Activated naive CD8-positive, alpha-beta T cell treated with anti-CD3 and anti-CD28 coated beads, Interleukin-2, amount 50 U/mL, for 24 hours (primary cell): ENCODE data around the gene G6PC3.
"Not testable (repeated sequence)": the region's sequence is repeated elsewhere in the genome, so short reads cannot be mapped to it uniquely, and the experiment has no call there.

Experiments used
- ATAC-seq: fragments of 150-1000 bp; cut with Tn5 transposase; one replicate; pipeline ENCODE4 v1.10.0; 2021
- DNase-seq: peaks from one replicate; pipeline ENCODE4 v3.0.0; 2021
- H3K27ac Mint-ChIP-seq: one replicate; pipeline ENCODE4 v1.8.0; 2021; ENCODE audit warnings: mild to moderate bottlenecking, mixed read lengths
- H3K27me3 Mint-ChIP-seq: one replicate; pipeline ENCODE4 v1.8.0; 2021; ENCODE audit warnings: mixed read lengths
- H3K36me3 Mint-ChIP-seq: one replicate; pipeline ENCODE4 v1.8.0; 2021; ENCODE audit warnings: low read depth, mixed read lengths
- H3K4me1 Mint-ChIP-seq: one replicate; pipeline ENCODE4 v1.8.0; 2021; ENCODE audit warnings: mixed read lengths
- H3K4me3 Mint-ChIP-seq: one replicate; pipeline ENCODE4 v1.8.0; 2021; ENCODE audit warnings: mild to moderate bottlenecking, moderate library complexity, mixed read lengths
- H3K9me3 Mint-ChIP-seq: one replicate; pipeline ENCODE4 v1.8.0; 2021; ENCODE audit warnings: mixed read lengths

G6PC3 gene, protein sequence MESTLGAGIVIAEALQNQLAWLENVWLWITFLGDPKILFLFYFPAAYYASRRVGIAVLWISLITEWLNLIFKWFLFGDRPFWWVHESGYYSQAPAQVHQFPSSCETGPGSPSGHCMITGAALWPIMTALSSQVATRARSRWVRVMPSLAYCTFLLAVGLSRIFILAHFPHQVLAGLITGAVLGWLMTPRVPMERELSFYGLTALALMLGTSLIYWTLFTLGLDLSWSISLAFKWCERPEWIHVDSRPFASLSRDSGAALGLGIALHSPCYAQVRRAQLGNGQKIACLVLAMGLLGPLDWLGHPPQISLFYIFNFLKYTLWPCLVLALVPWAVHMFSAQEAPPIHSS

GRCh38 chr17:44070455-44071197 lies at the start of gene G6PC3:
G6PC3 (plus strand) TSS chr17:44070735; CDS start chr17:44070966, 231 bp downstream.
- ATAC-seq, result peak; percentile 82
- Mint-ChIP-seq H3K4me1 (peaks cover 44% of the 10 kb centered on the region), H3K4me3 (peak within 1 kb of the TSS; percentile 97), H3K27ac (peak within 1 kb of the TSS; percentile 98), H3K9me3 (no peaks in the 10 kb centered on the region), H3K27me3 (no peaks in the 10 kb centered on the region), H3K36me3 (peaks cover 5% of the 10 kb centered on the region)
- peak; percentile 92 for DNase-seq

DNA sequence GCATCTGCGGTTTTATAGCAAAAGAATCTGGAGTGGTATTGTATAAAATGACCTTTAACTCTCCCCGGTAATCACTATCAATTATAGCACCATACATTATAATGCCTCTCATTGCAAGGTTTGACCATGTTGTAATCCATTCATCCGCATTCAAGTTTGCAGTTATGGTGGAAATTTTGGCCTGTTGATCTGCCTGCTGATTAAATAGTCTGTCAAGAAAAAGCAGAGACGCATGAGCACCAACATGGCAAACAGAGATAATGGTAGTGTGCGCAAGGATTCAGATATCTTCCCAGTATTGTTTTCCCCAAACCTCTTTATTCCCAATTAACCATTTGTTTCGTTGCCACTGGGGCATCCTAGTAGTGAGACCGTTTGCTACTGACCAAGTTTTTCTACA lies 49.3 kb upstream of the G6PC3 start:
- H3K27me3 Mint-ChIP-seq, ATAC-seq, H3K27ac Mint-ChIP-seq, H3K4me1 Mint-ChIP-seq, DNase-seq, H3K36me3 Mint-ChIP-seq, H3K9me3 Mint-ChIP-seq, H3K4me3 Mint-ChIP-seq: not testable (repeated sequence)

DNA sequence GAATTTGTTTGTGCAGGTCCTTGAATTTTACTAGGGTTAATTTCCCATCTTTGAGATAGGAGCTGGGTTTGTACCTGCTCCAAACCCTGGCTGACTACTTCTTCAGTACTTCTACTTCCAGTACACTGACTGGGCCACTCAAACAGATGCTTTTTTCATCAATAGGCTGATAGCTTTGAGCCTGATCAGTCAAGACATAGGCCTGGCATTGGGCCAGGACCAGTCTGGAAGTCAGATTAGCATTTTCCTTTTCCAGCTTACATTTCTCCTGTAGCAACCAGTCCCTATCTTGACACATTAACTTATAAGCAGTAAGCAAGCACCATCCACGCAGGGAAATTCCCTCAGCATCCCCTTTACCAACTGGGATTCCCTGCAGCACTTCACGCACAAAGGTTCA lies 48.3 kb upstream of the G6PC3 start:
- Mint-ChIP-seq H3K27ac (no peak overlapping the region), H3K9me3 (no peaks in the 10 kb centered on the region), H3K36me3 (no peaks in the 10 kb centered on the region), H3K27me3 (no peaks in the 10 kb centered on the region), H3K4me1 (no peaks in the 10 kb centered on the region), H3K4me3 (no peak overlapping the region)
- no peak for ATAC-seq
- no peak for DNase-seq

DNA sequence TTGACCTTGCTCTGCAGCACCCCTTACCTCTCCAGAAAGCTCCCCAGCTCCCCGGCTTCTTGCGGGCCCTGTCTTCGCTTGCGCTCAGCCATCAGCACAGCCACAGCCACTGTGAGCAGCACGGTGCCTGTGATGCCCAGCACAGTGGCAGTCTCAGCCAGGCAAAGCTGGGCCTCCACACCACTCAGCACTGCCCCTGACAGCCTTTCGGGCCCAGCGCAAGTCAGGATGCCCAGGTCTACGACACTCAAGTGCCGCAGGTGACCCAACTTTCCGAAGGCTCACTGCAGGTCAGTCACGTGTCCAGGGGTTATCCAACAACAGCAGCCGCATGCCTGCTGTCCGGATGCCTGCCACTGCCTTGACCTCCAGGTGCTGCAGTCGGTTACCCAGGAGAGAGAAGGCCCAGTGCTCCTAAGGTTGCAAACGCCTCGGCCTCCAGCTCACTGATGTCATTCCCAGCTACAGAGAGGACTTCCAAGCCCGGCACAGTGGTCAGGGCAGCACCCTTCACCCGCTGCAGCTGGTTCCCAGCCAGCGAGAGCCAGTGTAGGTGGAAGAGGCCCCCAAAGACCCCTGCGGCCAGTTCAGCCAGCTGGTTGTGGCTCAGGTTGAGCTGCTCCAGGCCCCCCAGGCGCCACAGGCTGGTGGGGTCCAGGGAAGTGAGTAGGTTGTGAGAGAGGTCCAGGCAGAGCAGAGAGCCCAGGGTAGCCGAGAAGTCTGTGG lies 46.8 kb upstream of the G6PC3 start:
- DNase-seq, result no peak
- no peaks in the 10 kb centered on the region for H3K27me3 Mint-ChIP-seq
- H3K36me3 Mint-ChIP-seq, result no peaks in the 10 kb centered on the region
- no peaks in the 10 kb centered on the region for H3K4me1 Mint-ChIP-seq
- H3K4me3 Mint-ChIP-seq, result no peak overlapping the region
- no peaks in the 10 kb centered on the region for H3K9me3 Mint-ChIP-seq
- no peak for ATAC-seq
- H3K27ac Mint-ChIP-seq, result no peak overlapping the region

- H3K36me3 Mint-ChIP-seq, result no peaks in the 10 kb centered on the region
- no peaks in the 10 kb centered on the region for H3K4me1 Mint-ChIP-seq
- DNase-seq, result no peak
- ATAC-seq, result no peak
- no peak overlapping the region for H3K4me3 Mint-ChIP-seq
- H3K27me3 Mint-ChIP-seq, result no peaks in the 10 kb centered on the region
- H3K9me3 Mint-ChIP-seq, result no peaks in the 10 kb centered on the region
- no peak overlapping the region for H3K27ac Mint-ChIP-seq
Observed at GRCh38 chr17:44024271-44024663, 46.3 kb upstream of the G6PC3 start.

DNA sequence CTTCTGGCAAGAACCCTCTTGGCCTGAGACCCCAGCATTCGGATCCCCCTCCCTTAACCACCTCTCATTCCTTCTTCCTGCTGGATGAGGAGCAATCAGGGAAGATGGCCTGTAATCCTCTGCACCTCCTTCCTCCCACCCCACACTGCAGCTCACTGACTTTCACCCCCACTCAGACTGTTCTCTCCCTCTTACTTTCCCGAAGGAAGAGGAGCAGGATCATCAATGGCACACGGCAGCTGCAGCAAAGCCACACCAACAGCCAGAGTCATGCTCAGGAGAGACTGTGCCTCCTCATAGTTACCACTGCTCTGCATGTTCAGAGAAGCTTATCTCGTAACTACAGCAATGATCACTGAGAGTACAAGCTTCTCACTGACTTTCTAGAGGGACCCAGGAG lies 45.7 kb upstream of the G6PC3 start:
- Mint-ChIP-seq H3K27me3 (no peaks in the 10 kb centered on the region), H3K4me3 (no peak overlapping the region), H3K9me3 (no peaks in the 10 kb centered on the region), H3K27ac (no peak overlapping the region), H3K36me3 (no peaks in the 10 kb centered on the region), H3K4me1 (peaks cover 4% of the 10 kb centered on the region)
- ATAC-seq, result no peak
- DNase-seq, result no peak

DNA sequence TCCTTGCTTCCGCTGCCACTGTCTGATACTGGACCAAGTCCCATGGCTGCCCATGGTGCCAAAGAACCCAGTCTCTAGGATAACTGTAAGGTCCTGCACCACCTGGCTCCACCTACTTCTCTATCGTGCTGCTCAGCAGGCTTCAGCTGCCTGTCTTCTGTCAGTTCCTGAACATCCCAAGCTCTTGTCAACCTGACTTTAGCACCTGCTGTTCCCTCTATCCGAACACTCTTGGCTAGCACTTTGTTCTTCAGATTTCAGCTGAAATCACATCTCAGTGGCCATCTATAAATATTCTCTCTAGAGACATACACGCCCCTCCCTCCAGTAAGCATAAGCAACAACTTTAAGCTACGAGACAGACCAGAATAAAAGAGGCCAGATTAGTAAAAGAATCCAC lies 40.8 kb upstream of the G6PC3 start:
- Mint-ChIP-seq H3K27me3 (no peaks in the 10 kb centered on the region), H3K4me3 (no peak overlapping the region), H3K9me3 (no peaks in the 10 kb centered on the region), H3K4me1 (peaks cover 4% of the 10 kb centered on the region), H3K36me3 (peaks cover 25% of the 10 kb centered on the region), H3K27ac (peak overlapping the region; percentile 39)
- DNase-seq (no peak), ATAC-seq (no peak)

DNA sequence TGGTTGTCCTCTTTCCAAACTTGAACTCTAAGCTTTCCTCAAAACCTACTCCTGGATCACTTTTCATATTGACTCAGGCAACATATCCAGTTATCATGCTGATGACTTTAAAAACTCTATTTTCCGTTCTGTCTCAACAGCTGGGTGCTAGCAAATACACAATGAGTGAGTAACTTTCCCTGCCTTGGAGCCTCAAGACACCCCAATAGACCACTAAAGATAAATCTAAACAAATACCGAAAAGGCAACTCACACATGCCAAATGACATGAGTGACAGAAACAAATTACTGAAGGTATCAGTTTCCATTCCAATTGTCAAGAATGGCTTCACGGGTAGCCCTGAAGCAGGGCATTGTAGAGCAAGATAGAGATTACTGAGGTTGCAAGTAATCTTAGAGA lies 40.1 kb upstream of the G6PC3 start:
- H3K9me3 Mint-ChIP-seq, result no peaks in the 10 kb centered on the region
- ATAC-seq (no peak), DNase-seq (no peak)
- H3K4me1 Mint-ChIP-seq, result peaks cover 4% of the 10 kb centered on the region
- H3K27me3 Mint-ChIP-seq, result no peaks in the 10 kb centered on the region
- H3K36me3 Mint-ChIP-seq, result peaks cover 25% of the 10 kb centered on the region
- H3K27ac Mint-ChIP-seq, result no peak overlapping the region
- no peak overlapping the region for H3K4me3 Mint-ChIP-seq

DNA sequence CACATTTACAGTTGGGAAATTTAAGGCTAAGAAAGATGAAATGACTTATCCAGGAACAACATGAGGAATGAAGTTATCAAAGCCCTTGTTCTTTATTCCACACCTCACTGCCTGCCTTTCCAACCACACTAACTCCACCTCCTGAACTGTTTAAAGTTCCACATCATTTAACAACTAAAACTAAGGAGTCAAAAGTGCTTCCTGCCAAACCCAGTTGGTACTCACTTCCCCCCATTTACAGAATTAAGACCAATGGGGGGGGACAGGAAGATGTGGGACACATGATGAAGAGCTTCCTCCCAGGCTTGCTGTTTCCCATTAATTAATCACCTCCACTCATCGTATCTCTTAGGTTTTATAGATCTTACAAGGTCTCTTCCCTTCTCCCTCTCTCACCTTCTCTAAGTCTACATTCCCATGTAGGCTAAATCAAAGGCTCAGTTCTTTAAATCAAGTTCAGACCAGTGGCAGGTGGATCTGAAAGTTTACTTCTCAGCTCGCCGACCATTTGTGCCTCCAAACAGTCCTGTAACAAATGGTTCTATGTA lies 36.6 kb upstream of the G6PC3 start:
- H3K27ac Mint-ChIP-seq, result peak overlapping the region; percentile 13
- H3K4me1 Mint-ChIP-seq, result peaks cover 4% of the 10 kb centered on the region
- DNase-seq, result no peak
- no peaks in the 10 kb centered on the region for H3K9me3 Mint-ChIP-seq
- no peak overlapping the region for H3K4me3 Mint-ChIP-seq
- H3K36me3 Mint-ChIP-seq, result peaks cover 41% of the 10 kb centered on the region
- H3K27me3 Mint-ChIP-seq, result no peaks in the 10 kb centered on the region
- ATAC-seq, result no peak

- H3K27me3 Mint-ChIP-seq, ATAC-seq, DNase-seq, H3K9me3 Mint-ChIP-seq, H3K4me1 Mint-ChIP-seq, H3K4me3 Mint-ChIP-seq, H3K27ac Mint-ChIP-seq: not testable (repeated sequence)
- peaks cover 43% of the 10 kb centered on the region for H3K36me3 Mint-ChIP-seq
Observed at GRCh38 chr17:44034688-44035087, 35.8 kb upstream of the G6PC3 start.

DNA sequence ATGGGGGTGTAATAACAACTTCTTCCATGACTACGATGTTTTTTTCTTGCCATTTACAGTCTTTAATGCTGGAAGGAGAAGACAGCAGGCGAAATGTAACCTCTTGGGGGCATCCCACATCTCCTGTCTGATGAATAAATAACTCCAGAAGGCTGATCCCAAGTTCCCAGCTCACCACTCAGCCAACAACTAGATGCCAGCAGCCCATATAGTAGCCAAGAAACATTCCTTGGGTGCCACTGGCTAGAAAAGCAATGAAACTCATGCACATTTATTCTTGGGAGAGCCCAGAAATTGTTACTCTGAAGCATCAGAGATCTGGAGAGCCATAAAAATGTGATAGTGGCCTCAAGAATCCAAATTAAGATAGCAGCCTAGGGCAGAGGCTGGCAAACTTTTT lies 33.1 kb upstream of the G6PC3 start:
- no peak overlapping the region for H3K4me3 Mint-ChIP-seq
- H3K27ac Mint-ChIP-seq, result no peak overlapping the region

DNA sequence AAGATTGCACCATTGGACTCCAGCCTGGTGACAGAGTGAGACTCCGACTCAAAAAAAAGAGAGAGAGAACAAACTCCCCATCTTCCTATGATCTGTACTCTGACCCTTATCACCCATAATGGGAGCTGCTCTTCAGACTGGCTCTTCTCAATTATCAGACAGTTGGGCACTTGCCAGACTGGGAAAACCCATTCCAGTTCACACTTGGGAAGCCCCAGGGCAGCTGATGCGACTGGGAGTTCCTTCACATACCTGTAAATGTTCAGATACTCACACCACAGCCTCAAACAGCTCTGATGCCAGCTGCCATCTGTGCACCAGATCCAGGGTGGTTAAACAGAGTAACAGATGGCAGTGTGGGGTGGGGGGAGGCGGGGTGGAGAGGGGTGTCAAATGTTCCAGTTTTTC lies 31.9 kb upstream of the G6PC3 start:
- no peak for ATAC-seq
- no peak overlapping the region for H3K27ac Mint-ChIP-seq
- H3K9me3 Mint-ChIP-seq, result no peaks in the 10 kb centered on the region
- no peak overlapping the region for H3K4me3 Mint-ChIP-seq
- DNase-seq, result no peak
- H3K36me3 Mint-ChIP-seq, result peaks cover 46% of the 10 kb centered on the region
- peaks cover 12% of the 10 kb centered on the region for H3K4me1 Mint-ChIP-seq
- H3K27me3 Mint-ChIP-seq, result no peaks in the 10 kb centered on the region

More for the DNA sequence above, 33.1 kb upstream of the G6PC3 start:
- Mint-ChIP-seq H3K9me3 (no peaks in the 10 kb centered on the region), H3K4me1 (peaks cover 9% of the 10 kb centered on the region), H3K36me3 (peaks cover 50% of the 10 kb centered on the region), H3K27me3 (no peaks in the 10 kb centered on the region)
- ATAC-seq (no peak), DNase-seq (no peak)

DNA sequence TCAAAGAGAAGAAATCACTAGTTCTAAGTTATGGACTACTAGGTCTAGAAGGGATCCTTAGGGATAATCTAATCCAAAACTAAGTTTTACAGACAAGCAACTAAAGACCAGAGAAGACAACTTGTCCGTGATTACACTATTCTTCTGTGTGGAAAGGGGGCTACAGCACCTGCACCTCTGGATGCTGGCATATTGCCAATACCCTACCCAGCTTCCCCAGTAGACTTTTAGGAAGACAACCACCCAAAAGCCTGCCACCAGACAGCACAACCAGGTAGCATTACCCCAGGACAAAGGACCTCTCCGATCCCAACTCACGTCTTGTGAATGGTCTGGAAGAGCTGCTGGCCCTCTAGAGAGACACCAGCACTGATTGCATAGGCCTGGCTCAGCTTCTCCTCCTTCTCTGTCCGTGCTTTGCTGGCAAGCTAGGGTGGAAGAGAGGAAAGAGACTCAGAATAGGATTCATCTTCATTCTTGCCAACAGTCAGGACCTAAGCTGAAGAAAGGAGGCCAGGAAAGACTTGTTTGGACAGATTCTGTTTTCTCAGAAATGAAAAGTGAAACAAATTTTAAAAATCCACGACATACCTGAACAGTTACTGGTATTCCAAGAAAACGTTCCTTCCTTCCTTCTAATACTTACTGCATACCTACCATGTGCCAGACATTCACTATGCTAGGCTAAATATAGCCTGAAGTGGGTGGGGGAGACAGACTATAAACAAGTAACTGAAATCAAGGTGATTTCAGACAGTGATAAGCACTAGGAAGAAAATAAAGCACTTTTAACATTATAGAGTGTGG lies 30.5 kb upstream of the G6PC3 start:
- peaks cover 12% of the 10 kb centered on the region for H3K4me1 Mint-ChIP-seq
- no peaks in the 10 kb centered on the region for H3K27me3 Mint-ChIP-seq
- peaks cover 37% of the 10 kb centered on the region for H3K36me3 Mint-ChIP-seq
- no peak for DNase-seq
- no peaks in the 10 kb centered on the region for H3K9me3 Mint-ChIP-seq
- H3K27ac Mint-ChIP-seq, result no peak overlapping the region
- H3K4me3 Mint-ChIP-seq, result no peak overlapping the region
- no peak for ATAC-seq

- no peak for DNase-seq
- Mint-ChIP-seq H3K27ac (peak overlapping the region; percentile 2), H3K36me3 (peaks cover 36% of the 10 kb centered on the region), H3K9me3 (no peaks in the 10 kb centered on the region), H3K27me3 (no peaks in the 10 kb centered on the region), H3K4me3 (no peak overlapping the region), H3K4me1 (peaks cover 12% of the 10 kb centered on the region)
- no peak for ATAC-seq
Observed at GRCh38 chr17:44043272-44043696, 27.3 kb upstream of the G6PC3 start.
